Prostate gland (tissue), 2 donors: ENCODE data around the gene FGD5.

Source experiments
- CTCF ChIP-seq, 4 experiments: fragments of 200-600 bp in 2 of 4; fragments of 450-650 bp in 2 of 4; sonication (generic) in 2 of 4; IDR thresholded peaks; 1 replicate in 3 of 4; 2 replicates in 1 of 4; pipeline ENCODE4 v1.5.1; 2016 to 2019; ENCODE audit warnings: antibody characterized with exemption in 4 of 4, mild to moderate bottlenecking in 2 of 4, moderate library complexity in 2 of 4
- POLR2A ChIP-seq: fragments of 450-650 bp; IDR thresholded peaks from one replicate; pipeline ENCODE4 v1.6.1; 2016; ENCODE audit warnings: antibody characterized with exemption, mild to moderate bottlenecking

- TF ChIP-seq CTCF (IDR thresholded peaks at IDR 0.05) (no peak), POLR2A (no peak)
Observed at GRCh38 chr3:14805961-14806537, 12.7 kb upstream of the FGD5 start.
